Uterus (tissue), 4 donors: Measurements from ENCODE around the gene TNFRSF14. TPM values are rescaled to one million over a fixed set of nuclear protein-coding genes. Genes with fewer than 3 reads are reported as not detected.

ENCODE experiments used
- DNase-seq, 2 donors: peaks; one replicate each; pipeline ENCODE4 v3.0.0-alpha.2; 2019 to 2020
- H3K27ac ChIP-seq, 2 donors: fragments of 200-600 bp; sonication (generic); 1 replicate in 1 of 2; 2 replicates in 1 of 2; pipeline ENCODE4 v1.5.1; 2016 to 2018
- H3K27me3 ChIP-seq, 2 donors: fragments of 200-600 bp; sonication (generic); one replicate each; pipeline ENCODE4 v1.5.1; 2018 to 2019; ENCODE audit warnings: control low read depth in 1 of 2
- H3K36me3 ChIP-seq, 2 donors: fragments of 200-600 bp; sonication (generic); one replicate each; pipeline ENCODE4 v1.5.1; 2019; ENCODE audit warnings: control low read depth in 1 of 2
- H3K4me1 ChIP-seq, 2 donors: fragments of 200-600 bp; sonication (generic); one replicate each; pipeline ENCODE4 v1.5.1; 2018 to 2019; ENCODE audit warnings: control low read depth in 1 of 2
- H3K4me3 ChIP-seq, 2 donors: fragments of 200-600 bp; sonication (generic); 1 replicate in 1 of 2; 2 replicates in 1 of 2; pipeline ENCODE4 v1.5.1; 2018 to 2019; ENCODE audit warnings: mild to moderate bottlenecking in 1 of 2
- H3K9me3 ChIP-seq, 2 donors: fragments of 200-600 bp; sonication (generic); one replicate each; pipeline ENCODE4 v1.5.1; 2019; ENCODE audit warnings: control low read depth in 1 of 2
- POLR2A ChIP-seq, 2 donors: fragments of 450-650 bp; IDR thresholded peaks; one replicate each; pipeline ENCODE4 v1.6.1; 2016; ENCODE audit warnings: antibody characterized with exemption in 2 of 2, mild to moderate bottlenecking in 1 of 2, moderate library complexity in 1 of 2
- intact Hi-C: fragments of 100-400 bp; cut with DNase I; formaldehyde crosslinking; loops from one replicate; pipeline ENCODE4 v1.15.1; 2023; ENCODE audit warnings: low total_unique reads
- total RNA-seq, 4 donors: library from RNA; depleted of rRNA in 3 of 4; stranded (reverse); fragments of >200 nt in 3 of 4; gene quantifications; one replicate each; pipeline versions ENCODE4 v1.1.0 to v1.2.4, GENCODE V29; 2014 to 2023
- TF ChIP-seq, protein P1 (sequence below), 4 experiments: fragments of 200-600 bp in 2 of 4; fragments of 450-650 bp in 2 of 4; sonication (generic) in 2 of 4; IDR thresholded peaks; one replicate each; pipeline ENCODE4 v1.5.1; 2016 to 2019; ENCODE audit warnings: antibody characterized with exemption in 4 of 4, mild to moderate bottlenecking in 2 of 4, moderate library complexity in 1 of 4
- donor health status: DM: yes; HTN: yes; CAD: no.

The TNFRSF14 gene
- total RNA-seq = 100 to 1,000 TPM in 1 of 4 donors, 10 to 100 TPM in 3; 17.5 to 102 (median 47.7) TPM

- no peak for TF ChIP-seq POLR2A (IDR thresholded peaks at IDR 0.05)
- TF ChIP-seq, protein P1, sequence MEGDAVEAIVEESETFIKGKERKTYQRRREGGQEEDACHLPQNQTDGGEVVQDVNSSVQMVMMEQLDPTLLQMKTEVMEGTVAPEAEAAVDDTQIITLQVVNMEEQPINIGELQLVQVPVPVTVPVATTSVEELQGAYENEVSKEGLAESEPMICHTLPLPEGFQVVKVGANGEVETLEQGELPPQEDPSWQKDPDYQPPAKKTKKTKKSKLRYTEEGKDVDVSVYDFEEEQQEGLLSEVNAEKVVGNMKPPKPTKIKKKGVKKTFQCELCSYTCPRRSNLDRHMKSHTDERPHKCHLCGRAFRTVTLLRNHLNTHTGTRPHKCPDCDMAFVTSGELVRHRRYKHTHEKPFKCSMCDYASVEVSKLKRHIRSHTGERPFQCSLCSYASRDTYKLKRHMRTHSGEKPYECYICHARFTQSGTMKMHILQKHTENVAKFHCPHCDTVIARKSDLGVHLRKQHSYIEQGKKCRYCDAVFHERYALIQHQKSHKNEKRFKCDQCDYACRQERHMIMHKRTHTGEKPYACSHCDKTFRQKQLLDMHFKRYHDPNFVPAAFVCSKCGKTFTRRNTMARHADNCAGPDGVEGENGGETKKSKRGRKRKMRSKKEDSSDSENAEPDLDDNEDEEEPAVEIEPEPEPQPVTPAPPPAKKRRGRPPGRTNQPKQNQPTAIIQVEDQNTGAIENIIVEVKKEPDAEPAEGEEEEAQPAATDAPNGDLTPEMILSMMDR (IDR thresholded peaks at IDR 0.05) = no peak
- H3K9me3 ChIP-seq = no peaks in the 10 kb centered on the region
- DNase-seq = peak; percentile 52 to 61
- peaks cover 0 to 7% of the 10 kb centered on the region in 2 donors for H3K4me1 ChIP-seq
- peak within 1 kb of the TSS; percentile 88 to 90 for H3K27ac ChIP-seq
- intact Hi-C loops = no loop called here
- H3K36me3 ChIP-seq = no peaks in the 10 kb centered on the region
- H3K27me3 ChIP-seq = no peaks in the 10 kb centered on the region
- H3K4me3 ChIP-seq = peak within 1 kb of the TSS; percentile 58 to 82
These were observed at the start of gene TNFRSF14 for GRCh38 chr1:2556277-2556677. TNFRSF14 (plus strand) TSS chr1:2556371; CDS start chr1:2556665, 294 bp downstream.

- TF ChIP-seq, protein P1 (IDR thresholded peaks at IDR 0.05) = no peak
- TF ChIP-seq POLR2A (IDR thresholded peaks at IDR 0.05) = no peak
- H3K36me3 ChIP-seq = no peaks in the 10 kb centered on the region
- intact Hi-C loops = no loop called here
- H3K9me3 ChIP-seq = no peaks in the 10 kb centered on the region
- H3K27ac ChIP-seq = no peak overlapping the region
- H3K4me3 ChIP-seq = no peak overlapping the region
- no peak for DNase-seq
- H3K4me1 ChIP-seq = no peaks in the 10 kb centered on the region
- H3K27me3 ChIP-seq = peaks cover 7 to 9% of the 10 kb centered on the region in 2 donors
These were observed 49.1 kb upstream of the TNFRSF14 start for GRCh38 chr1:2506901-2507565.

DNA sequence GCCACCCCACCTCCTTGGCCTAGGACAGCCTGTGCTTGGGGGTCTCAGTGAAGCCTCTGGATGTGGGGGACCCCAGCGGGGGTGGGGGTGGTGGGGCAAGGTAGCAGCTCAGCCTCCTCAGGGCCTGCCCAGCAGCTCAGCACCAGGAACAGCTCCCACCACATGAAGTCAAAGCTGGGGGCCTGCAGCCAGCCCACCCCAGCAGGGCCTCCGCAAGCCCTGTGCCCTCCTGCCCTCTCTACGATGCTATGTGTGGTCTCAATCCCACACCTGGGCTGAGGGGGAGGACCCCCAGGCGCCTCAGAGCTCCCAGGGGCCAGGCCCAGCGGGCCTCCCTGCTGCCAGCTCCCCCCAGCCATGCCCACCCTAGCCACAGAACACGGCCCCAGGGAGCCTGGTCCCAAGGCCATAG is 48.4 kb upstream of the TNFRSF14 start:
- Histone ChIP-seq H3K27ac (no peak overlapping the region), H3K9me3 (no peaks in the 10 kb centered on the region), H3K4me1 (no peaks in the 10 kb centered on the region), H3K36me3 (no peaks in the 10 kb centered on the region), H3K27me3 (peaks cover 5 to 9% of the 10 kb centered on the region in 2 donors), H3K4me3 (no peak overlapping the region)
- intact Hi-C loops = no loop called here
- TF ChIP-seq POLR2A (IDR thresholded peaks at IDR 0.05) = no peak
- TF ChIP-seq, protein P1 (IDR thresholded peaks at IDR 0.05) = no peak
- DNase-seq = no peak

DNA sequence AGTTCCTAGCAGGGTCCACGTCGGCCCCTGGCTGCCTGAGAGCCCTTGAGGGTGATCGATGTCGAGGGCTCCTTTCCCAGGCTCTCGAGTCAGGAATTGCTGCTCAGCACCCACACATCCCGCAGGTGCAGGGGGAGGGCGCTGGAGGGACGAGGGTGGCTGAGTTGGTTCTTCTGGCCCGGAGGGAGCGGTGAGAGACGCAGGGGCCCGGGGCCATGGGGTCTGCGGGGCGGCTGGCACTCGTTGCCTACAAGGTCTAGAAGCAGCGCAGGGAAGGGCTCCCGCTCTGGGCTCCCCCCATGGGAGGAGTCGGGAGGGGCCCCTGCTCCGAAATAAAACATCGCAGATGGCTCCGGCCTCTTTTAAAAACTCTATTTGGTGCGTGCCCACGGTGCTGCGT is 48.0 kb upstream of the TNFRSF14 start:
- peaks cover 5 to 9% of the 10 kb centered on the region in 2 donors for H3K27me3 ChIP-seq
- H3K4me1 ChIP-seq = no peaks in the 10 kb centered on the region
- H3K36me3 ChIP-seq = no peaks in the 10 kb centered on the region
- no peaks in the 10 kb centered on the region for H3K9me3 ChIP-seq
- no peak for TF ChIP-seq POLR2A (IDR thresholded peaks at IDR 0.05)
- H3K27ac ChIP-seq = no peak overlapping the region
- intact Hi-C loops = no loop called here
- no peak overlapping the region for H3K4me3 ChIP-seq
- DNase-seq = no peak

GRCh38 chr1:2508751-2509150 is 47.4 kb upstream of the TNFRSF14 start:
- no peak overlapping the region for H3K4me3 ChIP-seq
- H3K27ac ChIP-seq = no peak overlapping the region
- intact Hi-C loops = no loop called here
- no peaks in the 10 kb centered on the region for H3K9me3 ChIP-seq
- H3K27me3 ChIP-seq = peaks cover under 1 to 5% of the 10 kb centered on the region in 2 donors
- TF ChIP-seq POLR2A (IDR thresholded peaks at IDR 0.05) = no peak
- TF ChIP-seq, protein P1 (IDR thresholded peaks at IDR 0.05) = no peak
- DNase-seq = no peak
- H3K4me1 ChIP-seq = no peaks in the 10 kb centered on the region
- no peaks in the 10 kb centered on the region for H3K36me3 ChIP-seq
